Stimulated activated CD4-positive, alpha-beta T cell treated with anti-CD3 and anti-CD28 coated beads, Interleukin-12 subunit alpha, Interleukin-12 subunit beta, amount 100 ng/mL, for 4 hours (primary cell): Measurements from ENCODE around the gene ZSWIM1.

Experiments used
- DNase-seq: peaks from one replicate; pipeline ENCODE4 v3.0.0-alpha.2; 2020

The ZSWIM1 gene

GRCh38 chr20:45880988-45881788 is at the start of gene ZSWIM1:
Gene ZSWIM1 (plus strand): TSS chr20:45881227. CDS start chr20:45882593, 1,366 bp downstream.
- peak; percentile 98 for DNase-seq

GRCh38 chr20:45832619-45833018 is 48.4 kb upstream of the ZSWIM1 start:
- no peak for DNase-seq

- DNase-seq, result peak; percentile 15
Measured at GRCh38 chr20:45833030-45833882, 47.8 kb upstream of the ZSWIM1 start, which contains the start of gene SNX21. Gene SNX21 (plus strand): TSS chr20:45833799. CDS start chr20:45833920, 121 bp downstream.

- peak; percentile 52 for DNase-seq
Measured at GRCh38 chr20:45833883-45834796, 46.9 kb upstream of the ZSWIM1 start.

- DNase-seq, result no peak
Measured at GRCh38 chr20:45834797-45835161, 46.2 kb upstream of the ZSWIM1 start.

- DNase-seq, result no peak
Measured at GRCh38 chr20:45835329-45835765, 45.7 kb upstream of the ZSWIM1 start.

GRCh38 chr20:45835825-45836224 is 45.2 kb upstream of the ZSWIM1 start:
- DNase-seq, result no peak

GRCh38 chr20:45836841-45837240 is 44.2 kb upstream of the ZSWIM1 start:
- no peak for DNase-seq

- no peak for DNase-seq
Measured at GRCh38 chr20:45840700-45841198, 40.3 kb upstream of the ZSWIM1 start.

- DNase-seq, result no peak
Measured at GRCh38 chr20:45841407-45842129, 39.5 kb upstream of the ZSWIM1 start.

- no peak for DNase-seq
Measured at GRCh38 chr20:45842169-45842812, 38.7 kb upstream of the ZSWIM1 start.

GRCh38 chr20:45843506-45843905 is 37.5 kb upstream of the ZSWIM1 start:
- no peak for DNase-seq

- no peak for DNase-seq
Measured at GRCh38 chr20:45845452-45845851, 35.6 kb upstream of the ZSWIM1 start.

GRCh38 chr20:45848421-45848820 is 32.6 kb upstream of the ZSWIM1 start:
- DNase-seq, result no peak

- DNase-seq, result no peak
Measured at GRCh38 chr20:45848969-45849582, 32.0 kb upstream of the ZSWIM1 start.

- no peak for DNase-seq
Measured at GRCh38 chr20:45850238-45850637, 30.8 kb upstream of the ZSWIM1 start.

- DNase-seq, result no peak
Measured at GRCh38 chr20:45850926-45851325, 30.1 kb upstream of the ZSWIM1 start.

GRCh38 chr20:45851501-45851900 is 29.5 kb upstream of the ZSWIM1 start:
- DNase-seq, result no peak

- DNase-seq, result no peak
Measured at GRCh38 chr20:45852326-45852725, 28.7 kb upstream of the ZSWIM1 start.

- DNase-seq, result no peak
Measured at GRCh38 chr20:45853484-45853883, 27.5 kb upstream of the ZSWIM1 start.
